ENCODE results near the gene UCP2. TPM values are rescaled to one million over a fixed set of nuclear protein-coding genes. Genes with fewer than 3 reads are reported as not detected.

The UCP2 gene
- total and polyA plus RNA-seq, 2 donors (not counting 3 experiments of a cell fraction or from before 2014, with no cell fraction given), result 16.5 to 24.0 TPM

GRCh38 chr11:73976451-73977151, 6.0 kb downstream of the UCP2 start:
- Histone ChIP-seq H3K27me3 (ENCODE audit: control insufficient read depth in 2 of 2, insufficient read depth in 2 of 2, low read length in 2 of 2) (no peaks in the 10 kb centered on the region), H3K27ac (ENCODE audit: insufficient read depth, low read depth, low read length) (no peak overlapping the region), H3K9ac (replicated peaks; ENCODE audit: extremely low read depth, insufficient read depth, low read length) (no peak overlapping the region), H3K79me2 (ENCODE audit: control insufficient read depth, insufficient read depth, low read length) (no peaks in the 10 kb centered on the region), H3K9me1 (replicated peaks; ENCODE audit: control insufficient read depth, extremely low read depth, insufficient read depth, low read length) (no peaks in the 10 kb centered on the region), H3K4me1 (ENCODE audit: control insufficient read depth, extremely low read depth, insufficient read depth, low read length) (no peaks in the 10 kb centered on the region), H4K20me1 (replicated peaks; ENCODE audit: control insufficient read depth, extremely low read depth, insufficient read depth, low read length) (no peaks in the 10 kb centered on the region), H2AFZ (ENCODE audit: low read depth, low read length) (no peak overlapping the region), H3K4me3 (replicated peaks in 1 of 3; ENCODE audit: insufficient read depth in 1 of 3, low read depth in 1 of 3, low read length in 3 of 3) (no peak overlapping the region), H3K4me2 (ENCODE audit: insufficient read depth, low read length) (no peak overlapping the region), H3K36me3 (ENCODE audit: control insufficient read depth in 2 of 2, extremely low read depth in 1 of 2, insufficient read depth in 2 of 2, low read length in 2 of 2) (peaks cover 0 to 10% of the 10 kb centered on the region in 2 experiments), H3K9me3 (replicated peaks; ENCODE audit: control insufficient read depth, insufficient read depth, low read length) (no peaks in the 10 kb centered on the region)
- intact Hi-C loops (cut with micrococcal nuclease), result no loop called here
- POLR2A ChIA-PET, result no interaction called here
- dilution Hi-C loops (cut with MboI; ENCODE audit: extremely low pct_ligation_motif_present, low sequenced_read_pairs), result no loop called here
- FAIRE-seq, result no peak
- CTCF ChIA-PET, result no interaction called here
- BruUV-seq (replicated peaks), result no TSS peak
- no peak for DNase-seq (ENCODE audit: low read depth, low spot score)
- no peak for TF ChIP-seq FOS (IDR thresholded peaks at IDR 0.05; ENCODE audit: borderline replicate concordance, insufficient read depth, low read length)
- peak; percentile 11 for TF ChIP-seq JUN (IDR thresholded peaks at IDR 0.05; ENCODE audit: borderline replicate concordance, insufficient read depth, insufficient read length, low read depth)

GRCh38 chr11:73975479-73975757, 7.2 kb downstream of the UCP2 start:
- Histone ChIP-seq H3K36me3 (ENCODE audit: control insufficient read depth in 2 of 2, extremely low read depth in 1 of 2, insufficient read depth in 2 of 2, low read length in 2 of 2) (peaks cover 0 to 10% of the 10 kb centered on the region in 2 experiments), H4K20me1 (replicated peaks; ENCODE audit: control insufficient read depth, extremely low read depth, insufficient read depth, low read length) (no peaks in the 10 kb centered on the region), H3K4me3 (replicated peaks in 1 of 3; ENCODE audit: insufficient read depth in 1 of 3, low read depth in 1 of 3, low read length in 3 of 3) (no peak overlapping the region), H3K9me1 (replicated peaks; ENCODE audit: control insufficient read depth, extremely low read depth, insufficient read depth, low read length) (no peaks in the 10 kb centered on the region), H3K4me1 (ENCODE audit: control insufficient read depth, extremely low read depth, insufficient read depth, low read length) (no peaks in the 10 kb centered on the region), H3K9me3 (replicated peaks; ENCODE audit: control insufficient read depth, insufficient read depth, low read length) (no peaks in the 10 kb centered on the region), H3K79me2 (ENCODE audit: control insufficient read depth, insufficient read depth, low read length) (no peaks in the 10 kb centered on the region), H3K4me2 (ENCODE audit: insufficient read depth, low read length) (no peak overlapping the region), H3K27ac (ENCODE audit: insufficient read depth, low read depth, low read length) (no peak overlapping the region), H3K27me3 (ENCODE audit: control insufficient read depth in 2 of 2, insufficient read depth in 2 of 2, low read length in 2 of 2) (no peaks in the 10 kb centered on the region), H2AFZ (ENCODE audit: low read depth, low read length) (no peak overlapping the region), H3K9ac (replicated peaks; ENCODE audit: extremely low read depth, insufficient read depth, low read length) (no peak overlapping the region)
- DNase-seq (ENCODE audit: low read depth, low spot score) (no peak), FAIRE-seq (no peak)
- dilution Hi-C loops (cut with MboI; ENCODE audit: extremely low pct_ligation_motif_present, low sequenced_read_pairs), result no loop called here
- TF ChIP-seq FOS (IDR thresholded peaks at IDR 0.05; ENCODE audit: borderline replicate concordance, insufficient read depth, low read length) (no peak), POLR2AphosphoS5 (IDR thresholded peaks at IDR 0.05; ENCODE audit: insufficient read depth, low read depth, low read length) (no peak)
- intact Hi-C loops (cut with micrococcal nuclease), result no loop called here
- BruUV-seq (replicated peaks), result no TSS peak
- CTCF ChIA-PET, result no interaction called here
- POLR2A ChIA-PET, result no interaction called here
